ENCODE data around the gene ZBTB47.

- TF ChIP-seq CTCF (IDR thresholded peaks at IDR 0.05) (no peak), POLR2A (IDR thresholded peaks at IDR 0.05) (no peak)
These were observed 55.2 kb downstream of the ZBTB47 start for GRCh38 chr3:42708611-42709151.
